NK-92 (cell line): Measurements from ENCODE around the gene ZDHHC20.

Experiments
- DNase-seq: peaks from one replicate; lab custom pipeline; 2025; ENCODE audit not compliant: unreplicated experiment; lab: John Stamatoyannopoulos, UW

Gene ZDHHC20

DNA sequence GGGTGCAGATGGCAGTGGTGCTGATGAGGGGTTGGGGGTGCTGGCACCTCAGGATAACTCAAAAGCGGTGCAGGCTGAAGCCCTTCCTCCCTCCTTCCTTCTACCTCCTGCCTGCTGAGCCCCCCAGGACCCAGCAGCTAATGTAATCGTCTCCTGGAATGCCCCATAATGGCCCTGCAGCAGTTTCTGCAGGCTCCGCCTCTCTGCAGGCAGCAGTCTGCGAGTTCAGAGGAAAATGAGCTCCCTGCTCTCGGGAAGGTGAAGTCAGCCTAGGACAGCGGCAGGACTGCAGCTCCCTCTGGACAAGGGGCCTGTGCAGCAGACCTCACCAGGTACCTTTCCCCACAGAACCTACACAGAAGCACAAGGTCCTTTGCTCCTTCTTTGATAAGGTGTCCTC, 130.9 kb downstream of the ZDHHC20 start:
- DNase-seq, result no peak

DNA sequence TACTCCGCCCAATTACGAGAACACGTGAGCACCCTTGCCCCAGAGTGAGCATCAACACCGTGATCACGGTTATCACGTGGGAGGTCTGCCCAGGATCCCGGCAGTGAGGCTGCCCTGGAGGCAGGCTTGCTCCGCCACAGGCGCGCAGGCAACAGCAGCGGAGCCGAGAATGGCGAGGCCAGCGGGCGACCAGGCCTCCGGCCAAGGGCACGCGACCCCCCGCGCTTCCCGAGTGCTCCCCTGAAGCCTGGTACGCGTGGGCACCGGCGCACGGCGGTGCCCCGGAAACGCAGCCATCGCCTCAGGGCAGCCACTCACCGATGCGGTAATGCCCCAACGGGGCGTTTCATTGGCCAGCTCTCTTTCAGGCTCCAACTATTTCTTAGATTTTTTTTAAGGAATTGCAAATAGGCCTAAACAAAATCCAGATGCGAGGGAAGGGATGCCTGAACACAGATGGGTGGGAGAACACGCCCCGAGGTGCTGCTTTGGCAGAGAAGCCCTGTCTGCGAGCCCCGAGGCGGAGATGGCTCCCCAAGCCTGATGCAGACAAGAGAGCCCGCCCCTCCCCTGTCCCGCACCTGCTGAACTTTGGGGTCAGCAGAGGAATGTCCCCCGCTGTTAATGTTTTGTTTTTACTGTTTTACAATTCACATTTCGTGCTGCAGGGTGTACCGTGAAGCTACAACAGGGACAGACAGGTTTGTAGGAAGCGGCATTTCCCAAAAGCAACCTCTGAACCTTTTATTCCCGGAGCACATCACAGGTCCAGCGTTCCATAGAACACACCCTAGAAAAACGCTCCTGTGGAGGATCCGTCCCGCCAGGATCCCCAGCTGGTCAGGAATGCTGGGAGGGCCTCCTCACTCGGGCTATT, 132.7 kb downstream of the ZDHHC20 start:
- no peak for DNase-seq

DNA sequence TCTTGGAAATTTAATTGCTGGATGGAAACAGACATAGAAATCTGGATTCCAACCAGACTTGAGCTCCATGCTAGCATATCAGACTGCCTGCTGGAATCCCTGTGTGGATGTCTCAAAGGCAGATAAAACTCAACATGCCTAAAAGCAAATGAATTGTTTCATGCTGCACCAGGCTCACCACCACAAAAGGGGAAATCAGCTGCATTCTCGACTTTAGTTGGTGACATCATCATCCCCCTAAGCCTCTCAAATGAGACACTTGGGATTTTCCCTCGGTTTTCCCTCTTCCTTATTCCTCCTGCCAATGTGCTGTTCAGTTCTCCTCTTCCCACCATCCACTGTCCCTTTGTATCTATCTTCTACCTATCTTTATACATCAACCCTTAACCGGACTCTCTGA, 134.3 kb downstream of the ZDHHC20 start:
- no peak for DNase-seq

GRCh38 chr13:21322988-21323387, 136.1 kb downstream of the ZDHHC20 start:
- DNase-seq, result no peak
